GM21529 (cell line): Measurements from ENCODE around the gene B3GAT3.
"Not testable (repeated sequence)": the region's sequence is repeated elsewhere in the genome, so short reads cannot be mapped to it uniquely, and the experiment has no call there.

Experiments
- ATAC-seq: cut with Tn5 transposase; IDR thresholded peaks from one replicate; pipeline ENCODE4 v1.9.1; 2021; ENCODE audit not compliant: unreplicated experiment

B3GAT3 gene

DNA sequence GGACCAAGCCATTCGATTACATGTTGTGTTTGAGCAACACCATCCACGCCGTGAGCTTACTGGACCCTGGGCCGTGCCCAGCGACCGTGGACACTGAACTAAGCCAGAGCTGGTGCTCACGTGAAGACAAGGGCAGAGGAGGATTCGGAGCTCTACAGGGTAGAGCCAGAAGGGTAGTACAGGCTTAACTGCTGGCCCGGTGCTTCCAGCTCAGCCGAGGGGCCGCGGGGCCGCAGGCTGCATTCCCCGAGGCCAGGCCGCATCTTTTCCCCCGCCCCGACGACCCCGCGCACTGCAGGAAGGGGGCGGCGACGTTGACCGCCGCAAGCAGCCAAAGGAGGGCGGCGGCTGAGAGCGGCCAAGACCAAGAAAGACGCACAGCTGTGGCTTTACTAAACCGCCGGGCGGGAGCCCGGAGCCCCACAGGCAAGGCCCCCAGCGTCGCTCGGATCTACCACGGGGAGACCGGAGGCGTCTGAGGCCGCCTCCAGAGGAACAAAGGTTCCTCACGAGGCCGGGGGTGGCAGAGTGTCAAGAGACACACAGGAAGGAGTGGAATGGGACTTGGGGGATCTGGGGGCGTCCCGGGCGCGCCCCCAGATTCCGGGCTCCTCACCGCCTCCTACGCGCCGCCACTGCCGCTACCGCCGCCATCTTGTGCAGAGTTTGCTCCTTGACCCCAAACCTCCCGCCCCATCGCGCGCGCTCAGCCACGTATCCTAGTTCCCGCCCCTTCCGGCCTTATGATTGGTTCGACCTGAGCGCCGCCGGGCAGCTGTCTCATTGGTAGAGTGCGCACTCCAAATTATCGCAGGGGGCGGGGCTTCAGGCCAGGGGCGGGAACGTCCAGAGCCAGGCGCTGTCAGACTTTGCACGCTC lies 24.4 kb upstream of the B3GAT3 start, which contains the start of gene GANAB:
Gene GANAB (minus strand): TSS at position 668 of the 879 bp plus-strand sequence. CDS start 14 bp downstream, at position 654.
- ATAC-seq, result peak; percentile 95

DNA sequence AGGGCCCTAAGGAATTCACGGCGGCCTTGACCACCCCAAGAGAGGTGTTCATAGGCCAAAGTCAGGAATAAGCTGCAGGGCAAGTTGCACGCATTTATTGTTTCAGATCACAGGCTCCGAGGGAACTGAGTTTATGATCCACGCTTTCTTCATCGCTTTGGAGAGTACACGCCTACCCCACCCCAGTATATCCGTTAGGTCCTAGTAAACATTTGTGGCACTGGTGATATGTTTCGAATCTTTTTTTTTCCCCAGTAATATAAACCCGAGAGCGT lies 23.8 kb upstream of the B3GAT3 start:
- ATAC-seq, result no peak

DNA sequence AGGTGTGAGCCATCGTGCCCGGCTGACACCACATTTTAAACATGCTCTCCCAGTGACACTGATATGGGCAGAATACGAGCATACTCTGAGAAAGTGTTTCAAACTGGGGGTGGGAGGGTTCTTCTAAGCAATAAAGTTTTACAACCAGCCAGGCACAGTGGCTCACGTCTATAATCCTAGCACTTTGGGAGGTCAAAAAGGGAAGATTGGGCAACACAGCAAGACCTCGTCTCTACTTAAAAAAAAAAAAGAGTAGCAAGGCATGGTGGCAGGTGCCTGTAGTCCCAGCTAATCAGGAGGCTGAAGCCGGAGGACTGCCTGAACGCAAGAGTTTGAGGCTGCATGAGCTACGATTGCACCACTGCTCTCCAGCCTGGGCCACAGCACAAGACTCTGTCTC lies 22.4 kb upstream of the B3GAT3 start:
- ATAC-seq, result no peak

- no peak for ATAC-seq
These were observed 10.7 kb upstream of the B3GAT3 start for GRCh38 chr11:62632492-62632891.

DNA sequence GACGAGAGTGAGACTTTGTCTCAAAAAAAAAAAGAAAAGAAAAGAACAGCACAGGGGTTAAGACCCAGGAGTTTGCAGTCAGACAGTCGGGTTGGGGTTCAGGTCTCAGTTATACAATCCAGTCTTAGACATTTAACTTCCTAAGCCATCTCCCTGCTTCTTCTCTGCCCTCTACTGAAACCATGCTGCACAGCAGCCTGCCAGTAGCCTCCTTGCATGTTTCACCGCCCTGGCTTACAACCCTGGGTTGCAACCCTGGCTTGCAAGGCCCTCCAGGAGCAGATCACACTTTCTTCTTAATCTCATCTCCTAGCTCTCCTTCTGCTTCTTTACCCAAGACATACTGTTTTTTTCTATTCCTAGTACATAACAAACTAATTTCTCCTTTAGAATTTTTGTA lies 5.9 kb upstream of the B3GAT3 start:
- ATAC-seq, result no peak

- no peak for ATAC-seq
These were observed 797 bp upstream of the B3GAT3 start for GRCh38 chr11:62622476-62623089.

DNA sequence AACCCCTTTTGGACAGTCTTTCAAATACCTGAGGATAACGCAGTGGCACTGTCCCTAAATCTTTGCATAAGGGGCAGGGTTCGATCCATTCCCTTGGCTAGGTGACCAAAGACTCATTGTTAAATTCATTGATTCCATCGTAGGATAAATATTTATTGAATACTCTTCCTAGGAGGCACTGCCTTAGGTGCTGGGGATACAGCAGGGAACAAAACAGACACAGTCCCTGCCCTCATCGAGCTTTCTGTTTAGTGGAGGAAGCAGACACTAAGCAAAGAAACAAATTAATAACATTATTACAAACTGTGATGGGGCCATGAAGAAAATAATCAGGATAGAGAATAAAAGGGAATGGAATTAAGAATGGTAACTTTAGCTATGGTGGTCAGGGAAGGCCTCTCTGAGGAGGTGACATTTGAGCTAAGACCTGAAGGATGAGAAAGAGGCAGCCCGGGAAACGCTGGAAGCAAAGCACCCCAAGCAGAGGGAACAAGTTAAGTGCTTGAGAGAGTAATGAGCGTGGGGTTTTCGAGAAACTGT lies 689 bp downstream of the B3GAT3 start:
- ATAC-seq, result no peak

DNA sequence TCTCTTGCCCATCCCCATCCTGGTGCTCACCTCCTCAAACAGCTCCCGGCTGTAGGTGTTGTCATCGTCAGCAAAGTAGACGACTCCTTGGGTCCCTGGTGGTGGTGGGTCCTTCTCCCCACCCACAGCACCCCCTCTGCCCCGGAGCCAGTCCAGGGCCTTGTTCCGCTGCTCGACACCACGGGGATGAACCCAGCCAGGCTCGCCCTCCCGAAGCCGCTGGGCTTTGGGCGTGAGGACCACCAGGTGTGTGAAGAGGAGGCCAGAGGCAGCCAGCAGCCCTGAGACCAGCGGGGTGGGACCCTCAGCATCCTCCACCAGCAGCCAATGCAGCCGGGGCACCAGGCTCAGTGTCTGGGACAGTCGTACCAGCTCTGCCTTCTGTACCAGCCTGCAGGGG lies 4.8 kb downstream of the B3GAT3 start:
- not testable (repeated sequence) for ATAC-seq

GRCh38 chr11:62615521-62615920 lies 6.3 kb downstream of the B3GAT3 start:
- ATAC-seq, result no peak

DNA sequence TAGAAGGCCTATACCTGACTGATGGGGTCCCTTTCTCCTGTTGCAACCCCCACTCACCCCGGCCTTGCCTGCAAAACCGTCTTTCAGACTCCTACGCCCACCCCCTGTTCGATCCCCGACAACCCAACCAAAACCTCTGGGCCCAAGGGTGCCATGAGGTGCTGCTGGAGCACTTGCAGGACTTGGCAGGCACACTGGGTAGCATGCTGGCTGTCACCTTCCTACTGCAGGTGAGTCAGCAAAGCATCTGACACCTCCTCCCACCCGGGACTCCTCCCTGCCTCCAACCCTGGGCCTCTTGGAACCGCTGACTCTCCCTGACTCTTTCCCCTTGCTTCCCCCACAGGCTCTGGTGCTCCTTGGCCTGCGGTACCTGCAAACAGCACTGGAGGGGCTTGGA lies 7.5 kb downstream of the B3GAT3 start:
- ATAC-seq, result no peak

DNA sequence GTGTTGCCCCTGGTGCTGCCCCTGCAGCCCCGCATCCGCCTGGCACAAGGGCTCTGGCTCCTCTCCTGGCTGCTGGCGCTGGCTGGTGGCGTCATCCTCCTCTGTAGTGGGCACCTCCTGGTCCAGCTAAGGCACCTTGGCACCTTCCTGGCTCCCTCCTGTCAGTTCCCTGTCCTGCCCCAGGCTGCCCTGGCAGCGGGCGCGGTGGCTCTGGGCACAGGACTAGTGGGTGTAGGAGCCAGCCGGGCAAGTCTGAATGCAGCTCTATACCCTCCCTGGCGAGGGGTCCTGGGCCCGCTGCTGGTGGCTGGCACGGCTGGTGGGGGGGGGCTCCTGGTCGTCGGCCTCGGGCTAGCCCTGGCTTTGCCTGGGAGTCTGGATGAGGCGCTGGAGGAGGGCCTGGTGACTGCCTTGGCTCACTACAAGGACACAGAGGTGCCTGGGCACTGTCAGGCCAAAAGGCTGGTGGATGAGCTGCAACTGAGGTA lies 8.5 kb downstream of the B3GAT3 start:
- ATAC-seq, result no peak

DNA sequence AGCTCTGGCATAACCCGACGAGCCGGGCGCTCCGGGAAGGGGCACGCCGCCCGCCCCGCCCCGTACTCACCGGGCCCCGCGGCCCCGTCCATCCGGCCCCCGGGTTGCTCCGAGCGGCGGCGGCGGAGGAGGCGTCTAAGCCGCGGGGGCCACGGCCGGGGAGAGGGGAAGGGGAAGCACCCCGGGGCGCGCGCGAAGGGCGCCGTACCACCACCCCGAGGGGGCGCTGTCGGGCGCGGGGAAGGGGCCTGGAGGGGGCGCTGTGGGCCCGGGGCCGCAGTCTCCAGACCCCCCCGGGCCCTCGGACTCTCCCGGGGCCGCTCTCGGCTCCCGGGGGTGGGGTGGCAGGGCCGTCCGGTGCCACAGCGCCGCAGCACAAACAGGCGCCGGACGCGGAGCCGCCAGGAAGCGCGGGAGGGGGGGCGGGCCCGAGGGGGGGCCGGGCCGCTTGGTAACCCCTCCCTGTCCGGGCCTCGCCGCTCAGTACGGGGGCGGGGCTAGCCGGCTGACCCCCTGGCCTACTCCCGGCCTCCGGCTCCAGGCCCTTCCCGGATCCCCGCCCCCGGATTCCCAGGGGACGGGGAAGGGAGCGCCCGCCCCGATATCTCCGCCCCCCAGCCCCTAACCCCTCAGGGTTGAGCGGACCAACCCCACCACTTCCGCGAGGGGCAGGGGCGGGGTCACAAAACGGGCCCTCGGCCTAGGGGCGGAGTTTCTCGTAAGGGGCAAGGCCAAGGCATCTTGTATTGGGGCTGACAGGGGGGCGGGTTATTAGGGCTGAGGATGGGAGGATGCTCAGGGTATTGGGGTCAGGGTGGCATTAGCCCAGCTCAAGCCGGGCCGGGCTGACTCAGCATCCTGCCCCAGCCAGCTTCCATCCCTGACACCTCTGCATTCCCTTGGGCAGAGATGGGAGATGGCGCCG lies 9.2 kb downstream of the B3GAT3 start, which contains the start of the genes EML3 and ROM1:
Gene EML3 (minus strand): TSS at position 410 of the 925 bp plus-strand sequence. CDS start 318 bp downstream, at position 92.
Gene ROM1 (plus strand): TSS at position 892 of the 925 bp plus-strand sequence. CDS start 25 bp downstream, at position 917.
- ATAC-seq, result peak; percentile 72

- ATAC-seq, result peak; percentile 13
These were observed 10.0 kb downstream of the B3GAT3 start for GRCh38 chr11:62611705-62612365.

DNA sequence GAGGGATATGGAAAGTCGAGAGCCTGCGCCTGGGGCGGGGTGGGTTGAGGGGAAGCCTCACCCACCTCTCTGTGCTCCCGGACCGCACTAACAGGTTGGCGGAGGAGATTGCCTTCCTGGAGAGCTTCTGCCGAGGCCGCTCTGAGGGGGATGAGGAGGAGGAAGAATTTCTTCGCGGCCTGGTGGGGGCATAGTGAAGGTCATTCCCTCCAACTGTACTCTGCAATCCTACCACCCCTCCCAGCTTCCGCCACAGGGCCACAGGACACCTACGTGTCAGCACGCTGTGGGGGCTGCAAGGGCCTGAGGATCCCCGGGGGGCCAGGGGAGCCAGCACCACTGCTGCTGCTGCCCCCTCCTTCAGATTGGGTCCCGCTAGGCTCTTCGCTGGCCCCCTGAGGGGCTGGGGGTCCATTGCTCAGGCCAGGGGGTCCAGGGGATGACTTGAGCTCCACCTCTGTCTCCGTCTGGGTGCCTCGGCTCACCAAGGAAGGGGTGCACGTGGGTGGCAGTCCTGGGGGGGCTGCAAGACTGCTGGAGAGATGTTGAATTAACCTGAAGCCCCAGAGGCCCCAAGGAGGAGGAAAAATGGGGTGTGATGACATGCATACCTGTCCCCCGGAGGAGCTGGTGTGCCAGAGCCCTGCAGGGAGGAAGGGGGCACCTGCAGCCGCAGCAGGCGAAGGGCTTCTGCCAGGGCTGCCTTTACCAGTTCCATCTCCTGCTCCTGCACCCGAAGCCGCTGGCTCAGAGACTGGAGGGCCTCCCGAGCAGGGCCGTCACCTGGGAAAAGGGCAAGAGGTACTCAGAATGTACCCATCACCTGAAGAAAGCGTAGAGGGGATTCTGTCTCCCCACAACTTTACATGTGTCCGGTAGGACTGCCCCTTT lies 10.7 kb downstream of the B3GAT3 start:
- ATAC-seq, result no peak

GRCh38 chr11:62610403-62610802 lies 11.4 kb downstream of the B3GAT3 start:
- ATAC-seq, result no peak

DNA sequence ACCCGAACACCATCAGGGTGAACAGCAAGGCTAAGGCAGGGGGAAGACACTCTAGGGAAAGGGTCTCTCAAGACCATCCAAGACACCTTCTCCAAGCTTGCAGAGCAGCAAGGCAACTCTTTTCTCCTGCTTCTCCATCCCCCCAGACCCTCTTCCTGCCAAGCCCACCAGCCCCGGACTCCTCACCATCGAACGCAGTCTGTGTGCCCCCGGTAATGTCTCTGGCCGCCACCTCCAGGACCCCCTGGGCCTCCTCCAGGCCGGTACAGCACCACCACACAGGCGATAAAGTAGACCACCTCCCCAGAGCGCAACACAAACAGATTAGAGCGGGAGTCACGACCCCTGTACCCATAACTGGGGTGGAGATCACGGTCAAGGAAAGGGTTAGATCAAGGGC lies 13.0 kb downstream of the B3GAT3 start:
- no peak for ATAC-seq

- no peak for ATAC-seq
These were observed 14.1 kb downstream of the B3GAT3 start for GRCh38 chr11:62607714-62608113.

DNA sequence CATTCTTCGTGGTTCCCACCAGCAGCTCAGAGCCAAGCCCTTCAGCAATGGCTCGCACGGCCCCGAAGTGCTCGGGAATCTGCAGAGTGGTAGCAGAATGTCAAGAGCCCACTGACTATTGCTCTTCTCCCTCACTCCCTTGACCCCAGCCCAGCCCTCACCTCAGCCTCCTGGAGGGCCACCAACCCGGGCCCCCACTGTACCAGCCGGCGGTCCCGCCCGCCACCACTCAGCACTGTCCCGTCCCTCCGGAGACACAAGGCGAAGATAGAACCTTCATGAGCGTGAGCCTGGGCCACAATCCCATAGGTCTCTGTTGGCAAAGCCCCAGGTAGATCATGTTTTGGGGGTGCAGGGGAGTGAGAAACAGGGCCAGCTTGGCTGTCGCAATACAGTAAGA lies 15.9 kb downstream of the B3GAT3 start:
- no peak for ATAC-seq

GRCh38 chr11:62605467-62605866 lies 16.3 kb downstream of the B3GAT3 start:
- no peak for ATAC-seq
